Esophagus squamous epithelium (tissue), 4 donors: ENCODE data around the gene UHMK1.

ENCODE experiments used
- POLR2A ChIP-seq, 4 donors: fragments of 450-650 bp; IDR thresholded peaks; one replicate each; pipeline ENCODE4 v1.6.1; 2017; ENCODE audit warnings: antibody characterized with exemption in 4 of 4, mild to moderate bottlenecking in 4 of 4, moderate library complexity in 3 of 4
- TF ChIP-seq, protein P1 (sequence below), 6 experiments: fragments of 450-650 bp in 4 of 6; fragments of 200-600 bp in 2 of 6; sonication (generic) in 2 of 6; IDR thresholded peaks; one replicate each; pipeline ENCODE4 v1.5.1; 2016 to 2019; ENCODE audit warnings: antibody characterized with exemption in 6 of 6, mild to moderate bottlenecking in 4 of 6, moderate library complexity in 4 of 6

DNA sequence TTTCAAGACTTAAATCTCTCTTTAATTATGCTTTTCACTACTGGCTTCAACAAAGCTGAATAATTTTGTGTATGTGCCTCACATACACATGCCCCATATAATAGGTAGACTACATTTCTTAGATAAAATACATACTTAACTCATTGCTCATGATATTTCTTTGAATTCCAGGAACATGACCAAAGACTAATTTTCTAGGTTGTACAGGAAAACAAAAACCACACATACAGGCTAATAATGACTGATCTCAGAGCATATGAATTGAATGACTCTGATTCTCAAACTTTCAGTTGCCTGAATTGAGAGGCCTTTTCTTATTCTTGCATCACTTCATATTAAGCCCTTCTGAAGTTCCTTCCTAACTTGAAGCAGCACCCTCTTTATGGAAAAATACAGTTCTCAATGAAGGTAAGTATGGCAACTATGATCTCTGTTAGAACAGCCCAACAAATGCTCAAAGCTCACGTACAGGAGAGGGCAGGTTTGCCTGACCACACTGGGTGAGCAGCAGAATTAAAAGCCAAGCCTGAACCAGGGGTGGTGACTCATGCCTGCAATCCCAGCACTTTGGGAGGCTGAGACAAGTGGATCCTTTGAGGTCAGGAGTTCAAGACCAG, 41.3 kb downstream of the UHMK1 start:
- TF ChIP-seq, protein P1, sequence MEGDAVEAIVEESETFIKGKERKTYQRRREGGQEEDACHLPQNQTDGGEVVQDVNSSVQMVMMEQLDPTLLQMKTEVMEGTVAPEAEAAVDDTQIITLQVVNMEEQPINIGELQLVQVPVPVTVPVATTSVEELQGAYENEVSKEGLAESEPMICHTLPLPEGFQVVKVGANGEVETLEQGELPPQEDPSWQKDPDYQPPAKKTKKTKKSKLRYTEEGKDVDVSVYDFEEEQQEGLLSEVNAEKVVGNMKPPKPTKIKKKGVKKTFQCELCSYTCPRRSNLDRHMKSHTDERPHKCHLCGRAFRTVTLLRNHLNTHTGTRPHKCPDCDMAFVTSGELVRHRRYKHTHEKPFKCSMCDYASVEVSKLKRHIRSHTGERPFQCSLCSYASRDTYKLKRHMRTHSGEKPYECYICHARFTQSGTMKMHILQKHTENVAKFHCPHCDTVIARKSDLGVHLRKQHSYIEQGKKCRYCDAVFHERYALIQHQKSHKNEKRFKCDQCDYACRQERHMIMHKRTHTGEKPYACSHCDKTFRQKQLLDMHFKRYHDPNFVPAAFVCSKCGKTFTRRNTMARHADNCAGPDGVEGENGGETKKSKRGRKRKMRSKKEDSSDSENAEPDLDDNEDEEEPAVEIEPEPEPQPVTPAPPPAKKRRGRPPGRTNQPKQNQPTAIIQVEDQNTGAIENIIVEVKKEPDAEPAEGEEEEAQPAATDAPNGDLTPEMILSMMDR (IDR thresholded peaks at IDR 0.05): no peak
- TF ChIP-seq POLR2A (IDR thresholded peaks at IDR 0.05): no peak
